8988T (cell line): ENCODE data around the gene SDCBP2.

Source experiments
- DNase-seq: peaks from one replicate; pipeline ENCODE4 v3.0.0; 2011

SDCBP2 gene

GRCh38 chr20:1328680-1329330 is at the start of gene SDCBP2:
TSS of gene SDCBP2 (minus strand) at chr20:1329139. CDS start at chr20:1320416, 8,723 bp downstream.
- no peak for DNase-seq

- no peak for DNase-seq
Observed at GRCh38 chr20:1378735-1379125, 49.8 kb upstream of the SDCBP2 start.

- peak; percentile 31 for DNase-seq
Observed at GRCh38 chr20:1377984-1378734, 49.2 kb upstream of the SDCBP2 start.

GRCh38 chr20:1377341-1377871 is 48.5 kb upstream of the SDCBP2 start:
- DNase-seq, result no peak

- no peak for DNase-seq
Observed at GRCh38 chr20:1376408-1377270, 47.7 kb upstream of the SDCBP2 start.

- DNase-seq, result no peak
Observed at GRCh38 chr20:1376007-1376406, 47.1 kb upstream of the SDCBP2 start.

GRCh38 chr20:1375515-1375914 is 46.6 kb upstream of the SDCBP2 start:
- DNase-seq, result no peak

GRCh38 chr20:1374246-1374645 is 45.3 kb upstream of the SDCBP2 start:
- DNase-seq, result no peak

- no peak for DNase-seq
Observed at GRCh38 chr20:1373614-1374013, 44.7 kb upstream of the SDCBP2 start.

GRCh38 chr20:1373036-1373435 is 44.1 kb upstream of the SDCBP2 start:
- DNase-seq, result no peak

- DNase-seq, result no peak
Observed at GRCh38 chr20:1371830-1372539, 43.0 kb upstream of the SDCBP2 start.

GRCh38 chr20:1371202-1371782 is 42.4 kb upstream of the SDCBP2 start:
- no peak for DNase-seq

- DNase-seq, result no peak
Observed at GRCh38 chr20:1370548-1371110, 41.7 kb upstream of the SDCBP2 start.

GRCh38 chr20:1369970-1370369 is 41.0 kb upstream of the SDCBP2 start:
- DNase-seq, result no peak

- DNase-seq, result no peak
Observed at GRCh38 chr20:1368448-1369199, 39.7 kb upstream of the SDCBP2 start.

GRCh38 chr20:1367479-1367878 is 38.5 kb upstream of the SDCBP2 start:
- no peak for DNase-seq

GRCh38 chr20:1364106-1364505 is 35.2 kb upstream of the SDCBP2 start:
- no peak for DNase-seq

GRCh38 chr20:1363522-1363921 is 34.6 kb upstream of the SDCBP2 start:
- DNase-seq, result no peak

- no peak for DNase-seq
Observed at GRCh38 chr20:1362484-1362883, 33.5 kb upstream of the SDCBP2 start.

- no peak for DNase-seq
Observed at GRCh38 chr20:1360094-1360846, 31.3 kb upstream of the SDCBP2 start.
